ENCODE data around the gene ACTA1.
"Not testable (repeated sequence)": the region's sequence is repeated elsewhere in the genome, so short reads cannot be mapped to it uniquely, and the experiment has no call there.

Gene ACTA1

DNA sequence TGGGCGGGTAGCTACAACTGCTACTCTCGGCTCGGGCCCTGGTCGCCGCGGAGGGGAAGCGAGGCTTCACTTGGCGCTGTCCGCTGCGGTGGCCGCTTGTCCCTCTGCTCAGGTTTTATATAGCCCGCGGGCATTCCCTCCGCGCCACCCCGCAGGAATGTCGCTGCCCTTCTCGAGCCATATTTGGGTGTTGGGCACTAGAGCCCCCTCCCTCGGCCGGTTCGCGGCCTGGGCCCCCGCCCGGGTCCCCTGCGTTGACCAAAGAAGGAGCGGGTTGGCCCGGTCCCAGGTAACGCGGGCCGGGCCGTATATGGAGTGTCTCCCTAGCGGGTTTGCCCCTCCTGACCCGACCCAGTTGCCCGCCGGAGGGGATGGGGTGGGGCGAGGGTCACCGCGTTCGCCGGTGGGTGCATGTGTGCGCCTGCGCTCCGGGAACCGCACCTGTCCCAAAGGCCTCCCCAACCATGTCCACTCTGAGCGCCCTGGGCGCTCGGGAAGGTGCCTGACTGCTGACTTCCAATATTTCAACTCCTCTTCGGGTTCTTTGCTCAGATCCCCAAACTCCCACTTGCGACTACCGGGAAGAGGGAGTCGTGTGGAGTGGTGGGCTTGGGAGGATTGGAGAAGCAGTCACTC lies at the start of gene ACTA1:
Gene ACTA1, minus strand, starts transcription at position 90 of the 636 bp plus-strand sequence. CDS start 979 bp downstream, outside the sequence.
- no peak for DNase-seq

DNA sequence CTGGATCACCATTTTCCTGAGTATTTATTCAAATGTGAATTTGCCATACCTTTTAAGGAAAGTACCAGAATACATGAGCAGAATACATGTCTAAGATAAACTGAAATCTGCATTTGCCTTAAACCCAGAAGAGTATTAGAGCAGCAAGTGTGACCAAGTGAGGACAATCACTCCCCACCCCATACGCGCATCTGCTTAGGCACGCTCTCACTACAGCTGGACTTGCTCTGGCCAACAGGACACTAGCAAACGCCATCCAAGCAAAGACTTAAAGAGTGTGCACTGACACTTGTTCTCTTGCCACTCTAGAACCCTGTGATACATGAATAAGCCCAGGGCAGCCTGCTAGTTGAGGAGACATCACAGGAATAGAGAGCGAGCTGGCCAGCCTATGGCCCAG lies 48.6 kb upstream of the ACTA1 start:
- DNase-seq = no peak

DNA sequence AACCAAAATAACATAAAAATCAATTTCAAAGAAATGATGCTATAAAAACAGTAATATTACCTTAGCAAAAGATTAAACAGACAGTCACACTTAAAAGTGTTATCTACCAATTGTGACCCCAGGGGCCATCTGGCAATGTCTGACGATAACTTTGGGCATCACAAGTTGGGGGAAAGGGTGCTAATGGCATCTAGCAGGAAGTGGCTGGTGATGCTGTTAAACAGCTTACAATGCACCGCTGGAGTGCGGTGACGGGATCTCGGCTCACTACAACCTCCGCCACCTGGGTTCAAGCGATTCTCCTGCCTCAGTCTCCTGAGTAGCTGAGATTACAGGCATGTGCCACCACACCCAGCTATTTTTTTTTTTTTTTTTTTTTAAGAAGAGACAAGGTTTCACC lies 46.6 kb upstream of the ACTA1 start:
- DNase-seq = no peak

- DNase-seq = no peak
Observed at GRCh38 chr1:229479660-229480399, 45.9 kb upstream of the ACTA1 start.

DNA sequence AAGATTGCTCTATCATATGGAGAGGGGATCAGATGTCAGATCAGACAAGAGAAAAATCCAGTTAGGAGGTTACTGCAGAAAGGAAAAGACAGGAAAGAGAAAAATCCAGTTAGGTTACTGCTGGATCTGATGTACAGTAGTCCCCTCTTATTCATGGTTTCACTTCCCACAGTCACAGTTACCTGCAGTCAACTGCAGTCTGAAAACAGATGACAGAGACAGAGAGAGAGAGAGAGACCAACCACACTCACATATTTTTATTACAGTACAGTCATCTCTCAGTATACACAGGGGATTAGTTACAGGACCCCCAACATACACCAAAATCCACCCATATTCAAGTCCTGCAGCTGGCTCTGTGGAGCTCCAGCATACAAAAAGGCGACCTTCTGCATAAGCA lies 45.0 kb upstream of the ACTA1 start:
- peak; percentile 4 for DNase-seq

DNA sequence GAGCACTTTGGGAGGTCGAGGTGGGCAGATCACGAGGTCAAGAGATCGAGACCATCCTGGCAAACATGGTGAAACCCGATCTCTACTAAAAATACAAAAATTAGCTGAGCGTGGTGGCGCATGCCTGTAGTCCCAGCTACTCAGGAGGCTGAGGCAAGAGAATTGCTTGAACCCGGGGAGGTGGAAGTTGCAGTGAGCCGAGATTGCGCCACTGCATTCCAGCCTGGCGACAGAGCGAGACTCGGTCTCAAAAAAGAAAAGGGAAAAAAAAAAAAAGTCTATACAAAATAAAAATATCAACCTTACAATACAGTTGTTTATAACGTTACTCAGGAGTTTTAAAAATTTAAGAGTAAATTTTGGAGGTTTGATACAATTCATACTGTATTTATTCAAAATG lies 42.0 kb upstream of the ACTA1 start:
- not testable (repeated sequence) for DNase-seq

- DNase-seq = no peak
Observed at GRCh38 chr1:229474509-229474908, 40.6 kb upstream of the ACTA1 start.

DNA sequence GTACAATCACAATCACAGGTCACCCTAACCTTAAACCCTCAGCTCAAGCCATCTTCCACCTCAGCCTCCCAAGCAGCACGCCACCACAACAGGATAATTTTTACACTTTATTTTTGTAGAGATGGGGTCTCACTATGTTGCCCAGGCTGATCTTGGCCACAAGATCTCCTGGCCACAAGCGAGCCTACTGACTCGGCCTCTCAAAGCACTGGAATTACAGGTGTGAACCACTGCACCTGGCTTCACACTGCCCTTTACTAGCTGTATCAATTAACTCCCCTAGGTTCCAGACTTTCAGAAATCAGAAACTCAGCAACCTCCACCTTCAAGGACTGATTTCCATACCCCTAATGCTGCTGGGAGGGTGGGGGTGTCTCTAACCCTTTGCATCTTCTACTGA lies 37.3 kb upstream of the ACTA1 start:
- no peak for DNase-seq

- DNase-seq = no peak
Observed at GRCh38 chr1:229470406-229471043, 36.6 kb upstream of the ACTA1 start.

DNA sequence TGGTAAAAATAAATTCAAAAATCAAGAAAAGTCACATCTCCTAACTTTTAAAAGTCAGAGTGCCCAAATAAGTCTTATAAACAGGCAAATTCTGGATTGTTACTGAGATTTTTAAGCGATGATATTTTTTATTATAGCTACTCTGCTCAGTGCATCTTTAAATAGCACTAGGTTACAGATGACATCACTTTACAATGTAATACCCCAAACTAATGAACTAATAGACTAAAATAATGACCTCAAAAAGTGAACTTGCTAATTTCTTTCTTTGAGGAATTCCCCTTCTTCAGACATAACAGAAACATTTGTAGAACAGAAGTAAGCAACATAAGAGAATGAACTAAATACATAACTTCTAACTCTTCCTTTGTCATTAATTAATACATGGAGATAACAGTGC lies 33.0 kb upstream of the ACTA1 start:
- no peak for DNase-seq

DNA sequence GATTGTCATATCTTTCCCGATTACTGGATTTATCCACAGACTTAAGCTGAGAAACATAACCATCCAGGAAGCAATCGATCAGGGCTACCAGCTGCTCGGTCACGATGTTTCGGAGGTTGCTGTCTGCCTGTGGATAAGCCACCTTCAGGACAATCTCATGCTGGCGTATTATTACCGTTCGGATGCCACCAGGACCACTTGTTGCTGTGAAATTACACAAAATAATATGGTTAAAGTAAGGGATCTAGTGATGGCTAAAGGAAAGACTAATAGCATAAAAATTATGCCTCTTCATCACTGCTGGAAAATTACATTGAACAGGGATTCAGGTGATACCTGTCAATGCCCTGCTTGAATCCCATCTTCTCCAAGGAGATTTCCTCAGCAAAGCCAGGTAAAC lies 30.8 kb upstream of the ACTA1 start:
- DNase-seq = no peak

DNA sequence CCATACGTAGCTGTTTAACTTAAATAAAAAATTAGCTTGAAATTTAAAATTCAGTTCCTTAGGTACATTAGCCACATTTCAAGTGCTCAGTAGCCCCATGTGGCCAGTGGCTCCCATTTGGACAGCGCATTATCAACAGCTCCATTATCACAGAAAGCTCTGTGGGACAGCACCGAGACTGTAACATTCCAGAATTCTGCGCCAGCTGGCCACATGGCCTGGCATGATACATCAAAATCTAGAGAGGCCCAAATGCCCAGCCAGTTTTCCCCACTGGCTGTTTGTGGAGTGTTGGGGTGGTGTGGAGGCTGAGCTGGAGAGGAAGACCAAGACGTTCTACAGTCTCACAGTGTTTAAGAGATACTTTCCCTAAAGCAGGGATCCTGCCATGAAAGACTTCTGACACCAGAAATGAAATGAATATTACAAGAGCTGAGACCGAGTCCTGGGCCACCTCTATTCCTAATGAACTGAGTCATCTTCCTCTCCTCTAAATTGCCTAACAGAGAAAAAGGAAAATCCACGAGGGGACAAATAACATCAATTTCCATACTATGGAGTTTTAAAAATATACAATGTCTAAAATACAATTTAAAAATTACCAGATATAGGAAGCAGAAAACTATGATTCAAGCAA lies 27.3 kb upstream of the ACTA1 start:
- no peak for DNase-seq

DNA sequence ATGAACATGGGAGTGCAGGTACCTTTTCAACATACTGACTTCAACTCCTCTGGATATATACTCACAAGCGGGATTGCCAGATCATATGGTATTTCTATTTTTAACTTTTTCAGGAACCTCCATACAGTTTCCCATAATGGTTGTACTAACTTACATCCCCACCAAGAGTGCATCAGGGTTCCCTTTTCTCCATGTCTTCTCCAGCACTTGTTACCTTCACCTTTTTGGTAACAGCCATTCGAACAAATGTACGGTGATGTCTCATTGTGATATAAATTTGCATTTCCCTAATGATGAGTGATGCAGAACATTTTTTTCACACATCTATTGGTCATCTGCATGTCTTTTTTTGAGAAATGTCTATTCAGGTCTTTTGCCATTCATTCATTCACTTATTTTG lies 25.9 kb upstream of the ACTA1 start:
- DNase-seq = no peak

DNA sequence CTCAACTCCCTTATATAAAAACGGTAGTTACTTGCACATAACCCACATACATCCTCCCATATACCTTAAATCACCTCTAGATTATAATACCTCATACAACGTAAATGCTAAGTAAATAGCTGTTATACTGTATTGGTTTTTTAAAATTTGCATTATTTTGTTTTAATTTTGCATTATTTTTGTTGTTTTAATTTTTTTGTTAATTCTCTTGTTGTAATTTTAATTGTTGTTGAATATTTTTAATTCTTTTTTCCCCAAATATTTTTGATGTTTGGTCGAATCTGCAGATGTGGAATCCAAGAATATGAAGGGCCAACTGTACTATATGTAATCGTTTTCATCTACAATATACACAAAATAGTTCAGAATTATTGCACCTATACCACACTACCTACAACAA lies 23.5 kb upstream of the ACTA1 start:
- no peak for DNase-seq

- no peak for DNase-seq
Observed at GRCh38 chr1:229456016-229456415, 22.1 kb upstream of the ACTA1 start.

DNA sequence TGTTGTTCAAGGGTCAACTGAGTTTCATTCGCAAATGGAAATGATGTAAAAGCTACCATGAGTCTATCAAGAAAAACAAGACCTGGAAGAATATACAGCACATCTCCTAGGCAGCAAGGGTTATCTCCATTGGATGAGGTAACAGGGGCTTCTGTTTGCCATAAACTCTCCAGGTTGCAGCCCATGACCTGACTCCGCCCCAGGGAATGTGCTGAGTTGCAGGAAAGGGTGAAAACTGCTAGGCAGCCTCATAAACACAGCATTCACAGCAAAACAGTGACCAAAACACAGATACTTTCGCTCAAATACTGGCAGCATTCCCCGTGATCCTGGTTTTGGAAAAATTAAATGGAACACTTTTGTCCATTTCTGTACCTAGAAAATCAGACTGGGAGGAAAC lies 20.2 kb upstream of the ACTA1 start:
- no peak for DNase-seq

DNA sequence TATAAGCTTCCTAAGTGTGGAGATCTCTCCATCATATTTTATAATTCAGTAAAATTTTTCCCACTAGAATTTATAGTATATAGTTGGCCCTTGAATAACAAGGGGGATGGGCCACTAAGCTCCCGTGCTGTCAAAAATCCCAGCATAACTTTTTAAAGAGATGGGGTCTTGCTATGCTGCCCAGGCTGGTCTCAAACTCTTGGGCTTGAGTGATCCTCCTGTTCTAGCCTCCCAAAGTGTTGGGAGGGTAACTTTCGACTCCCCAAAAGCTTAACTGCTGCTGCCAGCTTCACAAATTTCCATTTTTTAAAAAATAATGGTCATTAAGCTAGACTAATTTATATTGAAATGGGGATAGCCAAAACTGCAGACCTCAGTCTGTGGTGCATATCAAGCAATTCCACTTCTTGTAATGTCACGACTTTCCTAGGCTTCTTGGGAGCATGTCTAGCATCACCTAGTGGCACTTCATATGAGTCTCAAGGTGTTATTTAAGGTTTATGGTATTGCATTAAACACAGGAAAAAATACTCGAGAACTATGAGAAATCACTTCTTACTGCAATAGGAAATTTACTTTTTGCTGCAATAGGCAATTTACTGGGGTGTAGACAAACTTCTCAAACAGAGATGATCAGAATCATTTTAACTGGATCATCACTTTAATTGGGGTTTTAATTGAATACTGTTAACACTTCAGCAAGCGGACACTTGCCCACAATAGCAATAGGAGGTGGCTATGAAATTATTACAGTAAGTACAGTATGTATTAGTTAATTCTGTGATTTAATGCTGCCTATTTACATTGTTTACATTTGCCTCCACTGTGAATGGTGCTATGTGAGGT lies 19.3 kb upstream of the ACTA1 start:
- DNase-seq = no peak

DNA sequence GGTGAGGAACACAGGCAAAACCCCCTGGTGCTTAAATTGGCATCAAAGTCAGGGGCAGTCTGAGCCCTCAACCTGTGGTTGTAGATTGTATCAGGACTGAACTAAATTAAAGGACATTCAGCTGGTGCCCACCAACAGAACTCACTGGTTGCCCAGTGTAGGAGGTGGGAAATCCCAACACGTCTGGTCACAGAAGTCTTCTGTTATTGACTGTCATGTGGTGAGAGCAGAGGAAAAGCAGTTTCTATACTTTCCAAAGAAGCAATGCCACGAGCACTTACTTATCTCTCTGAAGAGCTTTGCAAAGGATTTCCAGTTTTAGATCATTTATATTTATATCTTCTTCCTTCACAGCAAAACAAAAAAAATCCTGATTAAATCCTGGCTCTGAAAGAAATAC lies 15.0 kb upstream of the ACTA1 start:
- no peak for DNase-seq

DNA sequence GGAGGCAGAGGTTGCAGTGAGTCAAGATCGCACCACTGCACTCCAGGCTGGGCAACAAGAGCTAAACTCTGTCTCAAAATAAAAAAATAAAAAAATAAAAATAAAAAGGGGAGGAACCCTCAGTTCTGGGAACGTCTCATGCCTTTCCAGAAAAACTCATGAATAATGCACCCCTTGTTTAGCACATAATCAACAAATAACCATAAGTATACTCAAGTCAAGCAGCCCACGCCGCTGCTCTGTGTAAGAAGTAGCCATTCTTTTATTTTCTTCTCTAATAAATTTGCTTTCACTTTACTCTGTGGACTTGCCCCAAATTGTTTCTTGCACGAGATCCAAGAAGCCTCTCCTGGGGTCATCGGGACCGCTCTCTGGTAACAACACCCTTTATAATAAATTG lies 14.5 kb upstream of the ACTA1 start:
- no peak for DNase-seq

DNA sequence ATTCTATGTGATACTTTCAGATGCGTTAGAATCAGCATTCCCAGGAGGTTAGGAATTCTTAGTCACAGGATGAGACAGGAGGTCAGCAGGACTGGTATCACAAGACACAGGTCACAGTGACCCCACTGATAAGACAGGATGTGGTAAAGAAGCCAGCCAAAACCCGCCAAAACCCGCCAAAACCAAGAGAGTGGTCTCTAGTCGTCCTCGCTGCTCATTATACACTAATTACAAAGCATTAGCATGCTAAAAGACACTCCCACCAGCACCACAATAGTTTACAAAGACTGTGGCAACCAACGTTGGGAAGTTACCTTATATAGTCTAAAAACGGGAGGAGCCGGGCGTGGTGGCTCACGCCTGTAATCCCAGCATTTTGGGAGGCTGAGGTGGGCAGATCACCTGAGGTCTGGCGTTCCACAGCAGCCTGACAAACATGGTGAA lies 13.9 kb upstream of the ACTA1 start:
- no peak for DNase-seq

GRCh38 chr1:229445828-229446227 lies 11.9 kb upstream of the ACTA1 start:
- no peak for DNase-seq

- DNase-seq = peak; percentile 91
Observed at GRCh38 chr1:229440851-229441537, 7.1 kb upstream of the ACTA1 start.

Measured in activated CD4-positive, alpha-beta T cell treated with anti-CD3 and anti-CD28 coated beads, Interleukin-10, Interleukin-2, amounts not matched to agents 100 ng/mL and 50 ng/mL, durations not matched to agents 16 hours and 8 hours (primary cell).